Measurements from ENCODE around the gene MICAL2.

Gene MICAL2

DNA sequence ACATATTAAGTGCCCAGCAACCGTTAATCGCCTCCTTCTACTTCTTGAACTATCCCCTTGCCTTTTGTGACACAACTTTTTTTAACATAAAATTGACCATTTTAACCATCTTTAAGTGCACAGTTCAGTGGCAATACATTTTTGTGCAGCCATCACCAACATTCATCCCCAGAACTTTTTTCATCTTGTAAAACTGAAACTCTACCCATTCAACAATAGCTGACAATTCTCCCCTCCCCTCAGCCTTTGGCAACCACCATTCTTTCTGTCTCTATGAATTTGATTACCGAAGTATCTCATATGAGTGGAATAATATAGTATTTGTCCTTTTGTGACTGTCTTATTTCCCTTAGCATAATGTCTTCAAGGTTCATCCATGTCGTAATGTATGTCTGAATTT, 66.0 kb downstream of the MICAL2 start:
- no peak for DNase-seq

DNA sequence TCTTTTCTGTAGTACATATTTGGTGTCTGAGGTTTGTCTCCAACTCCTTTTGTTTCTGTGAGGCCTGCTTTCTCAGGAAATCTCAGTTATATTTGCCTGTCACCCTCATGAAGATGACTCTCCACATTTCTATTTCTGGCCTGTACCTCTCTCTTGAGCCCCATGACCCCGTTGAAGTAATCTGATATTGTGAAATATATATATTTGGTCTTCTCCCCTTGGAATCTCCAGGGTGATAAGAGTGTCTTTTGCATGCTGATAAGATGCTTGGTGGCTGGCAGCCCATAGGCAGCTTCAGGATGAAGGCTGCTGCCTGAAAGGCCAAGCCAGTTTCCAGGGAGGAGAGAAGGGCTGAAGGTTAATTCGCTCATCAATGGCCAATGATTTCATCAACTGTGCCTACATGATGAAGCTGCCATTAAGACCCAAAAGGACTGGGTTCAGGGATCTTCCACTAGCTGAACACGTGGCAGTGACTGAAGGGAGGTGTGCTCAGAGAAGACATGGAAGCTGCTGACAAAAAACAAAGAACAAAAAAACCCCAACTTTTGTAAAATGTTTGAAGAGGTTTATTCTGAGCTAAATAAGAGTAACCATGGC, 67.4 kb downstream of the MICAL2 start:
- no peak for DNase-seq

DNA sequence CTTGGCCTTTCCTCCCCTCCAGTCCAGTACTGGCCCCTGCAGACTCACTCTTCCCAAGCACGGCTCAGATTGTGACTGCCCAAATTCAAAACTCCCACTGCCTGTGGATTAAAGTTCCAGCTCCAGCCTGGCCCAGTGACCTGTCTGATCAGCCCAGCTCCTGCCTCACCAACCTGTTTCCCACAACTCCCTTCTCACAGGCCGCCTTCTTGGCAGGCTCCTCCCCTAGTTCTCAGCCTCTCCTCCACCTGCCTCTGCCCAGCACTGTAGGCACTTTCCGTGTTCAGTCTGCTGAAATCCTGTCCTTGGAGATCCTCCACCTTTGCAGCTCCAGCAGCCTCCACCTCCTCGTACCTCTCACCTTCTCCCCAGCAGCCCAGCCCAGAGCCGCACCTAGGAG, 68.6 kb downstream of the MICAL2 start:
- DNase-seq, result no peak

DNA sequence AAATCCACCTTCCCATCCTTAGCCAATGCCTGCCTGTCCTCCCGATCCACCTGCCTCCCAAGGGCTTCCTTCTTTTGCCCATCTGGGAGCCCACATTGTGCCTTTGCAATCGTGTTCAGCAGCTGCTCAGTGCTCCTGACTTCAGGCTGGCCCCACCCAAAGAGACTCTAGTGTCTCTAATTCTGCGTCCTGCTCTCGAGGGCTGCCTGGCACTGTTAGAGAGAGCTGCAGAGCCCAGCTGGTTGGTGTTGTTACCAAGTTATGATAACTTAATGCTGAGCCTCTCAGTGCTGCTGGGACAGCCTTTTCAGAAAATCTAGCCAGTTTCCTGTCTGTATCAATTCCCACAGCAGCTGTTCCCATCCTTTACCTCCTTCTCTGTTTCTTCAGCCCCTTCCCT, 69.1 kb downstream of the MICAL2 start:
- no peak for DNase-seq

DNA sequence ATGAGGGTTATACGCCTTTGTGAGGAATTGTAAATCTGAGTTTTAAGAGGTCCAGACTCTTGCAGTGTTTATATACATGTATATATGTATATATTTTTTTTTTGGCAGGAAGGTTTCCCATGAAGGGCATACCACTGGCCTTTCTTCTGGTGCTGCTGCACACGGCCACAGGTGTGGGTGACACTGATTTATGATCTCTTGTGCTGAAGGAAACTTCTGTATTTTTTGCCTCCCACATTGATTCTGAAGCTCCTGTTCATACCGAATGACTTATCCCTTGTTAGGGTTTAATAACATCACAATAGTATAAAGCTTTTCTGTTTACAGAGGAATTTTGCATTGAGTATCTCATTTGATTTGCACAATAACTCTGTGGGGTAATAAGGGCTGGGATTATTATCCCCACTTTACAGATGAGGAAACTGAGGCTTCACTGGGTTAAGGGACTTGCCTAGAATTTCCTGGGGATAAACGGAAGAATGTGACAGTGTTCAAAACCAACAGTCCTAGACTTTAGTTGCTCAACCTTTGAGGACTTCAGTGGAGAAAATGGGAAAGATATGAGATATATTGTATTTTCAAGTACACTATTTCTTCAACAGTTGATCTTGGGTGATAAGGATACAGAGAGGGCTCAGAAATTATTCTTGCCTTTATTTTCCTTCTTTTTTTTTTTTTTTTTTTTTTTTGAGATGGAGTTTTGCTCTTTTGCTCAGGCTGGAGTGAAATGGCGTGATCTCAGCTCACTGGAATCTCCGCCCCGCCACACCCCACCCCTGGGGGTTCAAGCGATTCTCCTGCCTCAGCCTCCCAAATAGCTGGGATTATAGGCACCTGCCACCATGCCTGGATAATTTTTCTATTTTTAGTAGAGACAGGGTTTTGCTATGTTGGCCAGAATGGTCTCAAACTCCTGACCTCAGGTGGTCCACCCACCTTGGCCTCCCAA, 70.1 kb downstream of the MICAL2 start:
- DNase-seq, result no peak

DNA sequence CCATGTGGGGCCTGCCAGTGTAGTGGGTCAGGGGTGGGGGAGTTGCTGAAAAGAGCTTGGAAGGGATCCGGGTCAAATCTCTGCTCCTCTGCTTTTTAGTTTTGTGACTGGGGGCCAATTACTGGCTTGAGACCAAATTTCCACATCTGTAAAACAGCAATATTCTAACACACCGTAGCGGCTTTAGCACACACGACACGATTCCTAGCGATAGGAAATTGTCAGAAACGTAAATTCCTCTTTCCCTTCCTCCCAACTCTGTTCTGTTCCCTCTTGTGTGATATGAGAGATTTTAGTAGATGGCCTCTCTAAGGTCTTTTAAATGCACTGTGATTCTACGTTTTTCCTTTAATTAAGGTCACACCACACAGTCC, 71.9 kb downstream of the MICAL2 start:
- DNase-seq, result no peak

DNA sequence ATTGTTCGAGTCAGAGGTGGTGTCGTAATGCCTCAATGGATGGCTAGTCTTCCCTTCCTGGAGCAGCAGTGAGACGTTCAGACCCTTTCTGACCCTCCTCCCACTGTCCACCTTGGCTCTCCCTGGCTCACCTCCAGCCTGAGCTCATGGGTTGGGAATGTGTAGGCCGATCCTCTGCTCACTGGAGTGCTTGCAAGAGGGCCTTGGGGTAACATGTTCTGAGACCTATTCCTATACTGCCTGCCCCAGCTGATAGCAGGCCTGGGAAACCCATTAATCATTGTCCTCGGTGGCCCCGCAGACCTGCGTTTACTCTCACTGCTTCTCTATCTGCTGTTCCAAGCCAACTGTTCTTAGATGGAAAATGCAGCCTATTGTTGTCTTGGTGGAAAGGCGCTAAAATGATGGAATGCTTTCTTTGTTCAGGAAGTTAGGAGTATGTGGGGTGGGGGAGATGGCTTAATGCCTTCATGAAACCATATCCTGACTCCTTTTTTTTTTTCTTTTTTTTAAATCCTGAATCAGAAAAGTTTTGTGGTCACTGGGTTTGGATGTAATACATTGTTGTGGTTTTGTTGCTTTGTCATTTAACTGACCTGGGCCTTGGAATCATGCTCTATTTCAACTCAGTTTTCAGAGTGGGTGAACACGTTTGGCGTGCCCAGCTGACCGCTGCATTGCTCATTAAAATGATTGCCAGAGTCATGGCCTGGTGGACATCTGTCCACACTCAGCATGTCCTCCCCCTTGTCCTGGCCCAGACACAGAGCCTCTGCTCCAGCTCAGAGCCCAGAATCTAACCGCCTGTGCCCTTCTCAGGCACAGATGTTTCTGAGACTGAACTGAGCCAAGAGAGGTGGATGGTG, 72.5 kb downstream of the MICAL2 start:
- DNase-seq, result no peak

DNA sequence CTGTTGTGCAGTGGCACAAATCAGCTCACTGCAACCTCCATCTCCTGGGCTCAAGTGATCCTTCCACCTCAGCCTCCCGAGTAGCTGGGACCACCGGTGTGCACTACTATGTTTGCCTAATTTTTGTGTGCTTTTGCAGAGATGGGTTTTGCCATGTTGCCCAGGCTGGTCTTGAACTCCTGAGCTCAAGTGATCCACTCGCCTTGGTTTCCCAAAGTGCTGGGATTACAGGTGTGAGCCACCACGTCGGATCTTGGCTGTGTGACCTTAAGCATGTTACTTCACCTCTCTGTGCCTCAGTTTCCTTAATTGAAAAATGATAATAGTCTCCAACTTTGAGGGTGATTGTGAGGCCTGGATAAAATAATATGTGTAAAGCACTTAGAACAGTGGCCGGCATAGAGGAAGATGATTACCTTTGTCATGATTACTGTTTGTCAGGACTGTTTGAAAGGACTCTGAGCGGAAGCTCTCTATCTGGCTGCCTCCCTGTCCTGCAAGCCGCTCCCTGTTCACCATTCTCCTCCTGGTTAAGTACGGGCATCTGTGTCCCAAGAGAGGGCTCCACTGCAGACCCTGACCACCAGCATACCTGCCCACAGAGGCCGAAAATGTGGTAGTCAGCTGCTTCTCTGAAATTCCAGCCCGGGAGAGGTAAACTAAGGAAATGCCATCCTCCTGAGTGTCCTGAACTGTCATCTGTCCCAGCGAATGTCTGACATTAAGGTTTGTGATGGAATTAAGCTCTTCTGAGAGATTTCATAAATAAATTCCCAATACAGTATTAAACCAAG, 73.6 kb downstream of the MICAL2 start:
- DNase-seq, result no peak

DNA sequence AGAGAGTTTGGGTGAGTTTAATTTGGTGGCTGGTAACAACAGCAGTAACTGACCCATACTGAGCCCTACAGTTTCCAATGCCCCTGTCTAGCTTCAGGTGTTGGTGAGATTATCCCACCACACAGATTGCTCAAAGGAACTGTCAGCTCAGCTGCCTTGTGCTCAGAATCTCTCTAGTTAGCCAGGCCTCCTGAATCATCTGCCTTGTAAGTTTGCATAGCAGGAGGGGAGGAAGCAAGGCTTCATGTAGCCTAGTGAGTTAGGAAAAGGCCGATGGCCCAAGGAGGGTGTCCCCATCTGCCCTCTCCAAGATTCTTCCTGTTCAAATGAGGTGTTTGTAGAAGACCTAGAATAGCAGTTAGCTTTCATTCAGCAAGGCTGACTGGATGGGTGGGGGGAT, 74.3 kb downstream of the MICAL2 start:
- no peak for DNase-seq

DNA sequence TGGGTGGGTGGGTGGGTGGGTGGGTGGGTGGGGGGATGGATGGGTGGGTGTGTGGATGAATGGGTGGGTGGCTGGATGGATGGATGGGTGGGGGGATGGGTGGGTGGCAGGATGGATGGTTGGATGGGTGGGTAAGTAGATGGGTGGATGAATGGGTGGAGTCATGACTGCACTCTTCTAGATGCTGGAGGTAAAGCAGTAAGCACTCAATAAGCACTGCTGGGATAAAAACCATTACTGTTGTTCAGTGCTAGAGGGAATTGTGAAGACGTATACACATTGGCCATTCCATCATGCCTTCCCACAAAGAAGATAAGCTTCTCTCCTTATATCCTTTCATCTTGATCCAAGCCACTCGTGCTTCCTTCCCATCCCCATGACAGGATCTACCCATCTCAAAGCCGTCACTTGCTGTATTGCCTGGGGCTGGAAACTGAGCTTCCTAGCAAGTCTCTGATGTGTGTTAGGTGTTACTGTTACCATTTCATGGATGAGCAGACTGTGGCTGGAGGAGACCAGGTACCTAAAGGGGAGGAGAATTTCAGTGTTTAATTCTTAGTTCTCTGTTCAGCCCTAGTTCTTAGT, 74.8 kb downstream of the MICAL2 start:
- DNase-seq, result no peak

DNA sequence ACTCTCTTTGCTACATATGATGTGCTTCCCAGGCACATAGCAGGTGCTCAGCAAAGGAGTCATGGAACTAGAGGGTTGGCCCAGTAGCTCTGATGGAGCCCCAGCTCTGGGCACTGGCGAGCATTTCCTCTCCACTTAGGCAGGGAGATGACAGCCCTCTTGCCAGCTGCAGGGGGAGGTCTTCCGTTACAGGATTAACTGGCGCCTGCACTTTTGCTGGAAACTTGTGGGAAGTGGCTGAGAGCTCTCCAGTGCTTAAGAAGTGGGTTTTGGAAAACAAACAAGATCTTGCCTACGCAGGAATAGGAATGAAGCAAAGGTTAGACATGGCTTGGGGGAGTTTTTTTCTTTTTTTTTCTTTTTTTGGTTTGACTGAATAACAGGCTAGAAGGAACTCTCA, 75.5 kb downstream of the MICAL2 start:
- no peak for DNase-seq

DNA sequence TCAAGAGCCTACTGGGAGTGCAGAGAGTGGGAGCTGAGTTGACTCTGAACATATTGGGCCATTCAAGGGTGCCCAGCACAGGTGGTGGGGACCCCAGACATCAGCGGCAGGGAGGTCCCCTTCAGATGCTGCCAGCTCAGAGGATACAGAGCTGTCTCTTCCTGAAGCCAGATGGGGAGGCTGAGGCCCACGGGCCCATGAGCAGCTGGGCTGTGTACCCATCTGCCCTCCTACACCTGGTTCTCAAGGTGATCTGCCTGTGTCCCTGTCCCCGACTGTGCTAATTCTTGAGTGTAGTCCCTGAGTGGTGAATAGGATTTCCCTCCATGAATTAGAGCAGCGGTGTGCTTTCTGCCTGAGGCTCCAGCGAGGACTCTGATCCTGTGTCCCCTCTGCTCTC, 76.3 kb downstream of the MICAL2 start:
- DNase-seq, result no peak

DNA sequence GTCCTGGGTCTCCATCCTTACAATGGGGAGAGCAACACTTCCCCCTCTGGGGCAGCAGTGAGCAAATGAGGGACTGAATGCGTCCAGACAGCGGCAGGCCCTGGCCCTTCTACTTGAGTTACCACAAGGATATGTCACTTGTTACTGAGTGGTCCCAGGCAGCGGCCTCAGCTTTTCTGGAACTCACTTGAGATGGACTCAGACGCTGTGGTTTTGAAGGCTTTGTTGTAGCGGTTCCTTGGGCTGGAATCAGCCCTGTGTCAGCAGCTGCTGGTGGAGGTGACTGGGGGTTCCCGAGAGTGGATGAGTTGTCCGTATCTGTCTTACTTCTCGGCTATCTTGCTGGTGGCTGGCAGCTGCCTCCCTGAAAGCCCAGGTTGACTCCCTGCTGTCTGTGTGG, 77.0 kb downstream of the MICAL2 start:
- DNase-seq, result no peak

DNA sequence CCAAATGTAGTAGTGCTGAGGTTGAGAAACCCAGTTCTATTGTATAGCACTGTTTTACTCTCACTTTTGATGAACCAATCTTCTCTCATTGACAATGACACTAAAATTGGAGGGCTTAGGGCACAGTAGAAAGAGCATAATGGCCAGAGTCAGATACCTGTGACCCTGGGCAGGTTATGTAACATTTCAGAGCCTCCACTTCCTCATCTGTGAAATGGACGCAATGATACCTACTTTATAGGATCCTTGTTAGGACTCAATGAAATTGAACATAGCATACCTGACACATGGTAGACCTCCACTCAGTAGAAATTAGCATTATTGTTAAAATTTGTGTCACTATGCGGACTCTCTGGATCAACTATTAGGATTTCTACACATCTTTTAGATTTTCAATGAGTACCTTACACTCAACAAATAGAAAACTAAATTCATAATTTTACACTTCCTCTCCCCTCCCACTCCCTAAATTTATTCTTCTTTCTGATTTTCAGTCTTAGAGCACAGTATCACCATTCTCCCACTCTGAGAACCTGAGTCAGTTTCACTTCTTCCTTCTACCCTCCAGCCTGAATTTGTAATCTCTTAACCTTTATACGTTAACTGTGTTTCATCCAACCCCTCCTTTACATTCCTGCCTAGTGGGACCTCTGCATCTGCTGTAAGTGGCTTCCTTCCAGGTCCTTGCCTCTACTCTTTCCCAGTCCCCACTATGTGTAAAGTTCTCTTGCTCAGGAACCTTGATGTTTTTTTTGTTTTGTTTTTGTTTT, 78.3 kb downstream of the MICAL2 start:
- no peak for DNase-seq

DNA sequence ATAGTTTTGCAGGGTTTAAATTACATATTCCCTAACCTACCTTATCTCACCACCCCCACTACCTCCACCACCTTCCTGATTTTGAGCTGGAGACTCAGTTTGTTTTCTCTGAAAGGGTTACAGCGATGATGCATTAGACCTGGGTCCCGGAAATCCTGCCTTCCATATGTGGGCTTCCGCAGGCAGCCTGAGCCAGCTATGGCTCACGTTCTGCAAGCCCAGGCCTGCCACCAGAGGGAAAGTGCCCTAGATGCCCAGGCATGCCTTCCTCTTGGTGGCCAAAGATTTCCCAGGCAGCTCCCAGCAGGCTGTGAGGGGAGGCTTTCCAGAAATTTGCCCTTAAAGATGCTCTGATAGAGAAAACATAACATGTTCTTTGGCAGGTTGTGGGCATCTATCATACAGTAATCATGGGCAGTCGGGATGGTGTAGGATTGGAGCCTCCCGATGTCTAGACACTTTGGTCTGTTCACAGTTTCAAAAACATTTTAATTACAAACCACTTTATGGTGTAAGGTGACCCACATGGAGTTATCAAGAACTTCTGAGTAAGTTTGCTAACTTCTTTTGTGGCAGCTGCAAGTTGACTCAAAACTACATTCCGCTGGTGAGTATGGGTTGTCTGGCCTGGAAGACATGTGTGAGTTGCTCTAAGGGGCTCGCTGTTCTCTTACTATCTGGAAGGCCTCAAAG, 79.3 kb downstream of the MICAL2 start:
- DNase-seq, result no peak

DNA sequence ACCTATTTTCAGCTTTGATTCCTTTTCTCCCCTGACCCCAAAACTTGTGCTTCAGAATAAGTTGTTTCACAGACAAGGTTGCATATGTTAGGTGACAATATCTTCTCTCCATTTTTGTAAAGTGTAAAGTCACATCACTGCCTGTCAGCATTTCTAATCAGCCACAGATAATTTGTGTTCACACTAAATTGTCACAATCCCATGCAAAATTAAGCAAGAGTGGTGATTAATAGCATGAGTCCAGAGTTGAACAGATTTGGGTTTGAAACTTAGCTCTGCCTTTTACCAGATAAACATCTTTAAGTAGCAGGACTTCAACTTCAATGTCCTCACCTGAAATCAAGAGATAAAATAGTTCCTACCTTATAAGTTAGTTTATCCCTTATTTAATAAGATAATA, 80.1 kb downstream of the MICAL2 start:
- DNase-seq, result no peak

DNA sequence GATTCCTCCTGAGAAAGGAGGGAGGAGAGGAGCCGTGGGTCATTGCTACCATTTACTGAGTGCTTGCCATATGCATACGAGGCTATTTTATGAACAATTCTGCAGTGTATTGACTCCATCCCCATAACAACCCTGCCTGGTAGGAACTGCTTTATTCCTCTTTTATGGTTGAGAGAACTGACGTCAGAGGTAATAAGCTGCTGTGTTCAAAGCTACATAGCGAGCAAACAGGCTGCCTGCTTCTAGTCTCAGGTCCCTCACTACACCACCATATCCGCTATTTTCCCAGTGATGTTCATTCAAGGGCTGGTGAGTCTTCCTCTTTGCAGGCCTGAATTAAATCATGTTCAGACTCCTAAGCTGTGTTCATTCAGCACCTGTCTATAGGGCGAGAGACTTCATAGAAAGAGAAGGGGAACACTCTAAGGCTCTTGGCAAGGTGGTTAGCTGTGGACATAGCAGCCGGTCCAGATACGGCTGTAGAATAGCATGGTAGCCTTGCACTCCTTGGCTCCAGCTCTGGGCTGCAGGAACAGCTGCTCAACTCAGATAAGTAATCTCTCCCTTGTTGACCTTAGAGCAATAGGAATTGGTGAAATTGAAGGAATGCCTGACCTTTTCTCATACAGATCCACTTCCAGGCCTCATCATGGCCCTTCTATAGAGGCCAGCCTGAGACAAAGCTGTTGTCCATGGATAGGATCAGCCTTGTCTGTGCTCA, 82.6 kb downstream of the MICAL2 start:
- DNase-seq, result no peak

DNA sequence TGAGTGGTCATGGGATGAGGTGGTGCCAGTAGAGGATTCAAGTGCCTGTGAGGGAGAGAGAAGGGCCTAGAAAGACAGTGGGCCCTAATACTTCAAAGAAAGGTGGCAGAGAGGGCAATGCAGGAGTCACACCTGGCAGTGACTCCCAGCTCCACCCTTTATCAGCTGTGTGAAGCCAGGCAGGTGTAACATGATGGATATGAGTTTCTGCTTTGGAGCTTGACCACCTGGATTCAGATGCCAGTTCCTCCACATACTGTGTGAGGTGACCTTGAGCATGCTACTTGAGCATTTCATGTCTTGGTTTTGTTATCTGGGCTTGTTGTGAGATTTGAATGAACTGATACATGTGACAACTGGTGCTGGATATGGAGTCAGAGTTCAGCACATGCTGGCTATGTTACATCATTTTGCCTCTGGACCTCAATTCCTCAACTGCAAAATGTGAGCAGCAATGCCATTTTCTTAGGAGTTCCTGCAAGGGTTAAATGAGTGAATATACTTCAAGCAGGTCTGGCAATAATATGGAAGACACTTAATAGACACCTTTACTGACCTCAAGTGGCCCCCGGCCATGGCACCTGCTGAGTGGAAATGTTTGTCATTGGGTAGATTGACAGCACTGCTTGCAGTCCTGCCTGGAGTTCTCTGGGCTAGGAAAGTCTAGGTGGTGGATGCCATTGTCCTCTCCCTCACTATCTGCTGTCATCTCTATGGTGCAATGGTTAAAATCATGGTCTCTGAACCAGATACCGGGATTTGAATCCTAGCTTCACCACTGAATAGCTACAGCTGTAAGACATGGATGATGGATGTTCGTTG, 83.3 kb downstream of the MICAL2 start:
- no peak for DNase-seq

DNA sequence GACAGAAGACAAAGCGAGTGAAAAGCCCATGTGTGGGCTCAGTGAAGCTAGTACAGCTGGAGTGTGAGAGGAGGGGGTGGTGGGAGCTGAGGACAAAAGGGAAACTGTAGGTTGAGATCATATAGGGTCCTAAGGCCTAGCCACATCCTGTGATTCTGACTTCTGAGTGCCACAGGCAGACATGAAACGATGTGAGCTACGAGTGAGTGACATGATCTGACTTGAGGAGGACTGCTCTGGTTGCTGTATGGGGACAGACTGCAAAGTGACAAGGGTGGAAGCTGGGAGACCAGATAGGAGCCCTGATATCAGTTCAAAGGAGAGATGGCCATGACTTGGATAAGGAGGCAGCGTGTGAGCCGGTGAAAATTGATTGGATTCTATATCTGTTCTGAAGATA, 85.4 kb downstream of the MICAL2 start:
- DNase-seq, result no peak

All from NCI-H2107 (cell line).